Body of pancreas (tissue), 4 donors: ENCODE measurements around the gene SH3BP1.

Source experiments
- POLR2A ChIP-seq, 3 donors: fragments of 450-650 bp; IDR thresholded peaks; one replicate each; pipeline ENCODE4 v1.6.1; 2016; ENCODE audit warnings: antibody characterized with exemption in 3 of 3, mild to moderate bottlenecking in 2 of 3
- TF ChIP-seq, protein P1 (sequence below), 7 experiments: fragments of 450-650 bp in 4 of 7; fragments of 200-600 bp in 3 of 7; sonication (generic) in 3 of 7; IDR thresholded peaks; one replicate each; pipeline ENCODE4 v1.5.1; 2016 to 2019; ENCODE audit warnings: antibody characterized with exemption in 7 of 7

- TF ChIP-seq POLR2A (IDR thresholded peaks at IDR 0.05), result no peak
- TF ChIP-seq, protein P1, sequence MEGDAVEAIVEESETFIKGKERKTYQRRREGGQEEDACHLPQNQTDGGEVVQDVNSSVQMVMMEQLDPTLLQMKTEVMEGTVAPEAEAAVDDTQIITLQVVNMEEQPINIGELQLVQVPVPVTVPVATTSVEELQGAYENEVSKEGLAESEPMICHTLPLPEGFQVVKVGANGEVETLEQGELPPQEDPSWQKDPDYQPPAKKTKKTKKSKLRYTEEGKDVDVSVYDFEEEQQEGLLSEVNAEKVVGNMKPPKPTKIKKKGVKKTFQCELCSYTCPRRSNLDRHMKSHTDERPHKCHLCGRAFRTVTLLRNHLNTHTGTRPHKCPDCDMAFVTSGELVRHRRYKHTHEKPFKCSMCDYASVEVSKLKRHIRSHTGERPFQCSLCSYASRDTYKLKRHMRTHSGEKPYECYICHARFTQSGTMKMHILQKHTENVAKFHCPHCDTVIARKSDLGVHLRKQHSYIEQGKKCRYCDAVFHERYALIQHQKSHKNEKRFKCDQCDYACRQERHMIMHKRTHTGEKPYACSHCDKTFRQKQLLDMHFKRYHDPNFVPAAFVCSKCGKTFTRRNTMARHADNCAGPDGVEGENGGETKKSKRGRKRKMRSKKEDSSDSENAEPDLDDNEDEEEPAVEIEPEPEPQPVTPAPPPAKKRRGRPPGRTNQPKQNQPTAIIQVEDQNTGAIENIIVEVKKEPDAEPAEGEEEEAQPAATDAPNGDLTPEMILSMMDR (IDR thresholded peaks at IDR 0.05), result peak in 1 of 7 experiments; percentile 14
Measured at GRCh38 chr22:37636186-37636948, 3.1 kb upstream of the SH3BP1 start.
